Fibroblast of upper back skin (primary cell): ENCODE measurements around the gene GRAMD1A.
"Not testable (repeated sequence)": the region's sequence is repeated elsewhere in the genome, so short reads cannot be mapped to it uniquely, and the experiment has no call there.

Experiments
- DNase-seq: peaks from one replicate; pipeline ENCODE4 v3.0.0-alpha.2; 2013

GRAMD1A gene

DNA sequence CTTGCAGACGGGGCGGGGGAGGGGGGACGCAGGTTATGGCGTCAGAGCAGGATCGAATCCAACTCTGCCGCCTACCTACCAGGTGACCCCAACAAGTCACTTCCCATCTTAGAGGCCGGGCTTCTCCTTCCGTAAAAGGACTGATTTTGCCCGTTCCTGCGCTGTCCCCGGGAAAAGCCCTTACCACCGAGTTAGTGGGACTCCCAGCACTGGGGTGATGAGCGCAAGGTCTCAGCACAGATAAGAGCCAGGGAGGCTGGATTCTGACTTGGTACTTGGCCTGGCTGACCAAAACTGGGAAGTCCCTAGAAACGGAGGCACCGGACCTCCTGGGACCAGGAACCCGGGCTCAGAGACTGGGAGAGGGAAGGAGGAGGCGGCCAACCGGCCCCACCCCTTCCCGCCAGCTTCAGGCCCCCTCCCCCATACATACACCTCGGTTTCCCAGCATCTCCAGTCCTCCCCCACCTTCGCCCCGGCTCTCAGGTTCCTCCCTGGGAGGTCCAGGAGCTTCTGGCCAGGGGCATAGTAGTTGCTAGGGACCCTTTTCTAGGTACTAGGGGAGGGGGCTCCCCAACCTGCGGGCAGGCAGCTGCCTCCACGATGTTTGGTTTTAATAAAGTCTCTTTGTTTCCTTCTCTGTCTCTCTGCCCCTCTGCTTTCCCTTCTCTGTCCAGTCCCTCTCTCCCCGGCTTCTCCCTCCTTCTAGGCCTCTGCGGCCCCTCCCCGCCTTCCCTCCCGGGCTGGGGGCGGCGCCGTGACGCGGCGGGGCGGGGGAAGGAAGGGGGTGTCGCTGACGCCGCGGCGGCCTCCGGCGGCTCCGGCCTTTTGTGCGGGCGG, at the start of gene GRAMD1A:
TSS of gene GRAMD1A (plus strand) at position 826 of the 840 bp plus-strand sequence. CDS start 156 bp downstream, outside the sequence.
- DNase-seq, result peak; percentile 87

DNA sequence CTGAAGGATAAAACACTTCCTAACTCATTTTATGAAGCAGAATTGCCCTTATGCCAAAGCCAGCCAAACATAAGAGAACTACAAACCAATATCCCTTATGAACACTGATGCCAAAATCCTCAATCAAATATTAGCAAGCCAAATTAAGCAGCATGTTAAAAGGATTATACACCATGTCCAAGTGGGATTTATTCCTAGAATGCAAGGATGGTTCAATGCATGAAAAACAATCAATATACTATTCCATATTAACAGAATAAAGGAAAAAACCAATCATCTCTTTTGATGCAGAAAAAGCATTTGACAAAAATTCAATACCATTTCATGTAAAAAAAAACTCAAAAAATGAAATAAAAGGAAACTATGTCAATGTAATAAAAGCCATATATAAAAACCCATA, 47.0 kb upstream of the GRAMD1A start:
- no peak for DNase-seq

DNA sequence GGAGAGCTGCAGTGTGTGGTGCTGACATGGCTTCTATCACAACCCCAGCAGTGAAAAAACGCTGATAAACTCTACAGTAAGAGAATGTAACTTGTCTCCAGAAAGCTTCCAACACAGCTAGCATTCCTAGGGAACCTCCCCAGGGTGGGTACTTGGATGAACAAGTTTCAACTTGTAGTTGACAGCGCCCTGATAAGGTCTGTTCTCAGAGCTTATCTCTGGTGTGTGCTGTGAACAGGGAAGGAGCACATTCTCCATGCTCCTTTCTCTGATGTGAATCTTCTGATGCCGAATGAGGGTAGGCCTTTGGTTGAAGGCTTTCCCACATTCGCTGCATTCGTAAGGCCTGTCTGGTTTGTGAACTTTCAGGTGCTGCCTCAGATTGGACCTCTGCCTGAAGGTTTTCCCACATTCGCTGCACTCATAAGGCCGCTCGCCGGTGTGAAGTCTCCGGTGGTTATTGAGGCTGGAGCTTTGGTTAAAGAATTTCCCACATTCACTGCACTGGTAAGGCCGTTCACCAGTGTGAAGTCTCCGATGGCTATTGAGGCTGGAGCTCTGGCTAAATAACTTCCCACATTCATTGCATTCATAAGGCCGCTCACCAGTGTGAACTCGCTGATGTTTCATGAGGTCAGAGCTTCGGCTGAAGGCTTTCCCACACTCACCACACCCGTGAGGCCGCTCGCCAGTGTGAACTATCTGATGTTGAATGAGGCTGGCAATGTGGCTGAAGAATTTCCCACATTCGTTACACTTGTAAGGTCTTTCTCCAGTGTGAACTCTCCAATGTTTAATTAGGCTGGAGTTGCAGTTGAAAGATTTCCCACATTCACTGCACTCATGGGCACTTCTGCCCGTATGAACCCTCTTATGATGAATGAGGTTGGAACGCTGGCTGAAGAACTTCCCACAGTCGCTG, 42.0 kb upstream of the GRAMD1A start:
- no peak for DNase-seq

DNA sequence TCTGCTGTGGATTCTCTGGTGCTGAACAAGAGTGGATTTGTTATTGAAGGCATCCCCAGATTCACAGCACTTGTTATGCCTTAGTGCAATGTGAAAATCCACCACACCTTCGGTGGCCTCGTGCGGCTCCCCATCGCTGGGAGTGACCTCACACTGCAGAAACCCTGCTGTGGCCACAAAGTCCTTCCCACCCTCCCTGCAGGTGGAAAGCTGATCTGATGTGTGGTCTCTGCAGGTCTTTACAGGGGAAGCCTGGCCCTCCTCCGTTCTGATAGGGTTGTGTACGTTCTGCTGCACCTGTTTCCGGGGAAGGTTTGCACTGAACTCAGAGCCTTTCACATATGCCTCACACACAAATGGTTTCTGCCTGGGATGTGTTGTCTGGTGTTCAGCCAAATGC, 41.1 kb upstream of the GRAMD1A start:
- no peak for DNase-seq

DNA sequence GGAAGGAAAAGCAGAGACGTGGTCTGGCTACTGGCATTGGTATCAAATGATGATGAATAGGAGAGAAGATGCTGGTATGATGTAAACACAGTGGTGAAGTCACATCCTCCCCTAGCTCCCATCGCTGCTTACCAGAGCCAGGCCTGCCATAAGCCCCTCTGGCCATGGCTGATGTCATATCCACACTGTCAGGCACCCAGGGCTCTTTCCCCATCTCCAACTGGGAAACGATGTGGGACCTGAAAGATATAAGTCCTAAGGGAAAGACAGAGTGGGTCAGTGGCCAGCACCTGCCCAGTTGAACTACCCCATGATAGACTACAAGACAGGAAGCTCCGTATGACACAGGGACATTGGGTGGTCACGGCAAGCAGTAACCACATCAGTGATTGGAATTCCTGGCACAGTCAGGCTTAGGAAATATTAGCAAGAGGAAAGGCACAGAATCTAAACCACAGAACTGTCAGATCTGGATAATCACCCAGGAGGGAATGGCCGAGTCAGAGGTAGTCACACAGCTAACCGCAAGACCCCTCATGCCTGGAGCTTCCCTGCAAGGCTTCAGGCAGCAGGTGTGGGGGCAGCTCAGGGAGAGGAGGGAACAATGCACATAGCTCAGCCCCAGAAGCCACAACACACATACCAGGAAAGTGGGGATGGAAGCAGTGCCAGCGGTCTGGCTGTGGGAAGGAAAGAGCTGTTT, 39.9 kb upstream of the GRAMD1A start:
- DNase-seq, result peak; percentile 85

DNA sequence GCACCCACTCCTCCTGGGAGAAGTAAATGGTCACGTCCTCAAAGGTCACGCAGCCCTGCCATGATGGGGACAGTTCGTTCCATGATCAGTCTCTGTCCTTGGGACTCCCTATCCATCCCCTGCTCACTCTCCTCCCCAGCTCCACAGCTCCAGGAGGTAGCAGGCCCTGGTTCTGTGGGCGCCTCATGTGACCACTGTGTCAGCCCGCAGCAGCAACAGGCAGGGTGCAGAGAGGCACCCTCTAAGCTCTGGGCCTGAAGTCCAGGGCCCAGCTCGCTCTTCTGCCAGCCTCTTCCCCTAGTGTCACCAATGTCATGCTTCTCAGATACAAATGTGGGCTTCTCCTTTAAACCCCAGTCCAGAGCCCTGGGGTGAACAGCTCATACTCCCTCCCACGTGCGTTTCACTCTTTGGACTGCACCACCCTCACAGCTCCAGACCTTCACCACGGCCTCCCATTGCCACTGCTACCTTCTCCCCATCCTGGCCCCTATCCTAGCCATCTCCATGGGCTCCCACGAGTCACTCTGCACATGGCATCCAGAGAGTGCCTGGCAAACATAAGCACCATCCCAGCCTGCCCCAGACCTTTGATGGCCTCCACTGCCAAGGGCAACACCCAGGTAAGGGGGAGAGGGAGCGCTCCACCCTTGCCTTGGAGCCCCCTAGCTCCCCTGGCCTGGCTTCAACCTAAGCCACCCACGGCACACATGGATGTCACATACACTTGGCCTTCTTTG, 39.0 kb upstream of the GRAMD1A start:
- no peak for DNase-seq

DNA sequence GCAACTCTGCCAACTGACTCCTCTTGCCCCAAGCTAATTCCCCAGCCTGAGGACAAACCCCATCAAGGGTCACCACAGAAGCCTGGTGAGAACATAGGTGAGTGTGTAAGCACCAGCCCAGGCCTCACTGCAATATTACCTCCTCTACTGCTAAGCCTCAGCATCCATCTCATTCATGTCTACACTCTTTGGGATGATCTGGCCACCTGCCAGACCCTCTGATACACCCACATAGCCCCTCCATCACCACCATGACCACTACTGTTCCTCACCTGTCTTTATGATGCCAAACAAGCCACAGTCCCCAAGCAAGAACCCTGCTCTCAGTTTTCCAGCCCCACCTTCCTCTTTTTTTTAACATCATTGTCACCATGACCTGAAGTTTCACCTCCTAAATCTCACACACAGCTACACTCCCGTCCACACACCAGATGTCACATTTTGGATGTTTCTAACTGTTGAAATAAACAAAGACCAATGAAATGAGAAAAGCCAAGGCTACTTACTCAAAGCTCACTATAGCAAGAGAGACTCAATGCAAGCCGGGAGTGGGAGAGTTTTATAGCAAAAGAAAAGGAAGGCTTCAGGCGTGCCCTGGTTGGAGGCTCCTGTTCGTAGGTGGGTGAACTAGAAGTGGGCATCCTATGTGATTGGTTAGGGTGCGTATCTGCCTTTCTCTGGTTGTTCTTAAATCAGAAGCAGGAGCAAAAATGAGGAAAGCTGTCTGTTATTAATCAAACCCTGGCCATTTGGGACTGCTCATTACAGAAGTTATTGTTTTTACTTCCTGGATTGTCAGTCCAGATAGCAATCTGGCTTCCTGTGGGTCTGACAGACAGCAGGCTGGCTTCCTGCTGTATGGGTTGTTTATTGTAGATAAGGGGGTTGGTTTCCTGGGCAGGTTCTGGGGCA, 38.1 kb upstream of the GRAMD1A start:
- peak; percentile 18 for DNase-seq

DNA sequence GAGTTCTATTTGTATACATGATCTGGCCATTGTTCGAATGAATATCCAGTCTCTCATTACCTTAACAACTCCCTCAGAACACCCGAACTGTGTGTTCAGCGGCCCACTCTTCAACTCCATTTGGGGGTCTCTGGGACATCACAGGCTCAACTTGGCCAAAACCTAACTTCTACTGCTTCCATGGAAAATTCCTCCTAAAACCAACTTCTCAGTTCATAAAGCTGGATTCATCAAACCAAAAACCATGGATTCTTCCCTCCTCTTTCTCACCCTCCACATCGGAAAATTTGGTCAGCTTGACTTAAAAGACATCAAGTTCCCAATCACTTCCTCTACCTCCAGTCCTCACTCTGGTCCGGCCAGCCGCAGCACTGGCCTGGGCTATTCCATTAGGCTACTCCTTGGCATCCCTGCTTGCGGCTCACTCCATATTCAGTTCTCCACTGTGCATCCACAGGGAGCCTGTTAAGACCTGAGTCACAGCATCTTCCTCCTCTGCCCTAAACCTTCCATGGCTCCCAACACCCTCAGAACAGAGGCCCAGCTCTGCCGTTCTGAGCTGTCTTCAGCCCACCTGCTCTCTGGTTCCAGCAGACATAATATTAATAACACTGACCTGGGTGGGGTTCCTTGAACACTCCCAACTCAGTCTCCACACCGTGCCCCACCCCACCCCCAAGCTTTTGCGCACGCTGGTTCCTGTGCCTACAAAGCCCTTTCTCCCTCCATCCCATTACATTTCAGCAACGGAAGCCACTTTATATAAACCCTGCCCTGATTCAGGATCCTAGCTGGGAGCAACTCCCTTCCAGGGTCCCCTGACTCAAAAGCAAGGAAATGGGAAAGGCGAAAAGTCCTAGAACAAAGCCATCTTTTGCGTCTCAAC, 37.2 kb upstream of the GRAMD1A start:
- no peak for DNase-seq

DNA sequence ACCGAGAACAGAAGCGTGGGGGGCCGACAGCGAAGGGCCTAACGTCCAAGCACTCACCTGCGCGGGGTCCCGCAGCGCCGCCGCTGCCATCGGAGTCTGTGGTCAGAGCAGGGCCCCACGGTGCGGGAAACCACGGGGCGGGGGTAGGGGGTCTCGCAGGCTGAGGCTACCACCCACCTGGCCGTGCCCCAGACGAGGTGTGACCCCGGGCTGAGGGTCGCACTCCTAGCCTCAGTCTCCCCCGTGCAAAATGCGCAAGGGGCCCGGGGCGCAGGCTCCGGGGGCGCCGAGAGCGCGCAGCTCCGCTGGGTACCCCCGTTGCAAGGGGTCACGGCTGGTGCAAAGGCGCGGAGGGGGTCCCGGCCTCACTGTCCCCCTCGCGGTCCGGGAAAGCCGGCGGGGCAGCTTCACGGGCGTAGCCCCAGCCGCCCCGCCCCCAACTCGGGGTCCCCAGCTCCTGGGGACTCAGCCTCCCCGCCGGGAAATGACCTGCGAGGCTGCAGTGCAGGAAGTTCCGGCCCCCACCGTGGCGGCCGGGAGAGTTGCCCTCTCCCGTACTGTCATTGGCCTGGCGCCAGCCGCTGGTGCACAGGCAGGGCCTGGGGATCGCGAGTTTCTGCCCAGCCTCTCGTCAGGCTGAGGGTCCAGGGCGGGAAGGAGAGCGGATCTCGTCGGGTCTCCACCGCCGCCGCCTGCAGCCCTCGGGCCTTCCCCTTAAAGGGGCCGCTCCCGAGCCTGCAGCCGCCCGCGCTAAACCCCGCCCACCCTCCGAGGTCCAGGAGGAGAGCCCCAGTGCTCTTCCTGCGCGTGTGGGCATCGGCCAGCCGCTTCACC, 36.3 kb upstream of the GRAMD1A start, which contains the start of gene ZNF792:
TSS of gene ZNF792 (minus strand) at position 657 of the 834 bp plus-strand sequence. CDS start at position 90, 567 bp downstream.
- DNase-seq, result peak; percentile 41

DNA sequence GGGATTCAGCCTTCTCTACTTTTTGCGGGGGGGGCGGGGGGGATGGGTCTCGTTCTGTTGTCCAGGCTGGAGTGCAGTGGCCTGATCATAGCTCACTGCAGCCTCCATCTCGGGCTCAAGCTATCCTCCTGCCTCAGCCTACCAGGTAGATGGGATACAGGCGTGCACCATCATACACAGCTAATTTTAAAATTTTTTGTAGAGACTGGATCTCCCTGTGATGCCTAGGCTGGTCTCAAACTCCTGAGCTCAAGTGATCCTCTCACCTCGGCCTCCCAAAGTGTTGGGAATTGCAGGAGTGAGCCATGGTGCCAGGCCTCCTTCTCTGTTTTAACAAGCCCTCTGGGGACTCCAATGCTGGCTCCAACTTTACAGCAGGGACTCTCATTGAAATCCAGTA, 35.5 kb upstream of the GRAMD1A start:
- DNase-seq, result no peak

DNA sequence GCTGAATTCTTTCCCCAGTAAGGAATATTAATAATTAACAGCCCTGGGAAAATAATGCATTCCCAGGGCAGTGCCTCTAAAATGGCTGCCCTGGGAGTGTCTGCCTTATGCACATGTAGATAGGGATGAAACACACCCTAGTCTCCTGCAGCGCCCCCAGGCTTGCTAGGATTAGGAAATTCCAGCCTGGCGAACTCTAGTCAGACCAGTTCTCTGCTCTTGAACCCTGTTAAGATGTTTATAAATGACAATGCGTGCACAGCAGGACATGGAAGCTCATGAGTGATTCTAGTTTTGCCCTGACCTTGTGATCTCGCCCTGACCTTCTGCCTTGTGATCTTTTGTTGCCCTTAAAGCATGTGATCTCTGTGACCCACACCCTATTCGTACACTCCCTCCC, 34.6 kb upstream of the GRAMD1A start:
- not testable (repeated sequence) for DNase-seq

DNA sequence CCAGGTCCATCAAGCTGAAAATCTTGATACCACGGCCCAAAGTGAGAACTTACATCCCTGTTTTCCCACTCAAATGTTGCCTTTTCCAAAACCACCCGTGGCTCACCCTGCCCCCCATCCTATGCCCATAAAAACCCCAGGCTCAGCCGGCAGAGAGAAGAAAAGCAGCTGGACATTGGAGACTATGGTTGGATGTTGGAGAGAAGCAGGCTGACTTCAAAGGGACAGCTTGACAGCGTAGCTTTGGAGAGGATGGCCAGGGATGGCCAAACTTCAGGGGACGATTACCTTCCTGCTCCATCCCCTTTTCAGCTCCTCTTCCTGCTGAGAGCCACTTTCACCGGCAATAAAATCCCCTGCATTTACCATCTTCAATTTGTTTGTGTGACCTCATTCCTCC, 32.6 kb upstream of the GRAMD1A start:
- no peak for DNase-seq

DNA sequence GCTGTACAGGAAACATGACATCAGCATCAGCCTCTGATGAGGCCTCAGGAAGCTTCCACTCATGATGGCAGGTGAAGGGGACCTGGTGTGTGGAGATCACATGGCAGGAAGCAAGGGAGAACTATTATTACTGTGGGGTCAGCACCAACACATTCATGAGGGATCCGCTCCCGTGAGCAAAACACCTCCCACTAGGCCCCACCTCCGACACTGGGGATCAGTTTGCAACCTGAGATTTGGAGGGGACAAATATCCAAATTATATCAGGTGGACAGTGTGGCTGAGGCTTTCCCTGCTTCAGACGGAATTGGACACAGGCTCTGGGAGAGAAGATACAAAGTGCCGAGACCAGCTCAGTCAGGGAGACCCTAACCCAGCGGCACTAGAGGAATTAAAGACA, 30.4 kb upstream of the GRAMD1A start:
- no peak for DNase-seq

DNA sequence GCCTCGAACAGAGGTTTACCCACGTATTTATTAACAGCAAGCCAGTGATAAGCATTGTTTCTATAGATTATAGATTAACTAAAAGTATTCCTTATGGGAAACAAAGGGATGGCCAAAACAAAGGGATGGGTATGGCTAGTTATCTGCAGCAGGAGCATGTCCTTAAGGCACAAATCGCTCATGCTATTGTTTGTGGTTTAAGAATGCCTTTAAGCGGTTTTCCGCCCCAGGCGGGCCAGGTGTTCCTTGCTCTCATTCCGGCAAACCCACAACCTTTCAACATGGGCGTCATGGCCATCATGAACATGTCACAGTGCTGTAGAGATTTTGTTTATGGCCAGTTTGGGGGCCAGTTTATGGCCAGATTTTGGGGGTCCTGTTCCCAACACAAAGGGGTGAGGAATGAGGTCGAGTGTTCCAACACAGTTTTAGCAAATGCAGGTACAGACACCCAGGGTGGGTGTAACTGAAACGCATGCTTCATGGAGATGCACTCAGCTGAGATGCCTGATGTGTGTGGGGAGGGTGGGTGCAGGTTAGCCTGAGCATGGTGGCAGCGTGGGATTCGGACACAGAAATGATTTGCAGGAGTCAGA, 29.8 kb upstream of the GRAMD1A start:
- DNase-seq, result not testable (repeated sequence)

DNA sequence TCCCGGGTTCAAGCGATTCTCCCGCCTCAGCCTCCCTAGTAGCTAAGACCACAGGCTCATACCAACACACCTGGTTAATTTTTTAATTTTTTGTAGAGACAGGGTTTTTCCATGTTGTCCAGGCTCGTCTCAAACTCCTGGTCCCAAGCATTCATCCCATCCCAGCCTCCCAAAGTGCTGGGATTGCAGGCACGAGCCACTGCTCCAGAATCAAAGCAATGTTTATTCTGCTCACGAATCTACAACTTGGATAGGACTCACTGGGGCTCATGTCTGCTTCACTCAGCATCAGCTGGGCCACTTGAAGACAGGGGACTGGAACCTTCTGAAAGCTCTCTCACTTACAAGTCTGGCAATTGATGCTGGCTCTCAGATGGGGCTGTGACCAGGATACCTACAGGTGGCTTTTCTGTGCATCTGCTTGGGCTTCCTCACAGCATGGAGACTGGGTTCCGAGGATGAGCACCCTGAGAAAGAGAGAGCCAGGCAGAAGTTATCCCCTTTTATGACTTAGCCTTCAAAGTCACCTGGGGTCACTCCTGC, 27.9 kb upstream of the GRAMD1A start:
- DNase-seq, result no peak

DNA sequence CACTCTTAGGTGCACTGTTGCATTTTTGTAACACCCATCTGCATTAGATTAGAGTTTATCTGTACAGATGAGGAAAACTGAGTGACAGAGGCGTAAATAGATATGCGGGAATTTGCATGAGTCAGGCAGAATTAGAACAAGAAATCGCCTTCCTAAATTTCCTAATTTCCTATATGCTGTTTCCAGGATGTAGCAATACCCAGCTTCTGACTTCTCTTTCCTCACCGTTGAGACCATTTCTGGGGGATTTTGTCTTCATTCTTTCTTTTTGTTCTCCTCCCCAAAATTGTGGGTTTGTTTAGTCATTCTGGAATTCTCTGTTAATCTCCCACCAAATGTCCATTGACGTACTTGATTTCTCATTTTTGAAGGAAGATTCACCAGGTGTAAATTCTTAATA, 25.5 kb upstream of the GRAMD1A start:
- peak; percentile 6 for DNase-seq

DNA sequence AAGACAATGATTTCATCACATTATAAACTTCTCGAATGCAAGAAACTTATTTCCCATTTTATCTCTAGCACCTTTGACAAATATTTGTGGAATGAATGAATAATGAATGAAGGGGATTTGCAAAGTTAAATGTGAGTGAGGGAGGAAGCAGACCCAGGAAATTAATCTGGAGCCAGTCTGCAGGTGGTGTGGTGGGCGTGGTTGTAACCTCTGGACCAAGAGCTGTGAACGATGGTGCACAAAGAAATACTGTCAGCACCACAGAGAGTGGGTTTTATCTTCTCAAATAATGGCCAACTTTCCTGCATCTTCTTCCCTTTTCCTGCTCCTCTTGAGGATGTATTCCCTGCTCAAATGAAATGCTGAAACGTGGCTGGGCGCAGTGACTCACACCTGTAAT, 25.1 kb upstream of the GRAMD1A start:
- no peak for DNase-seq

DNA sequence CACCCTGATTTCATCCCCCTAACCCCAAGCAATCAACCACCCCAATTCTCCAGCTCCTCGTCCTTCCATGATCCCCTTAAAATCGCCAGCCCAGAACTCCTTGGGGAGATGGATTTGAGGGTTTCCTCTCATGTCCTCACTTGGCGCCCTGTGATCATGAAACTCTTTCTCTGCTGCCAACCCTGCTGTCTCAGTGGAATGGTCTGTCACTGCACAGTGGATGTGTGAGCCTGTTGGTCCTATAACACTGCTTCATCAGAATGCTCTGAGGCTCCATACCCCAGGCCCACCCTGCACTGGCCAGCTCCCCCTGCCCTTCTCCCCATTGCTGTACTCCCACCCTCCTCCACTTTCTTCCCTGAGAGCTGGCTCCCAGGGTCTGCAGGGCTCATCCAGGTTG, 23.5 kb upstream of the GRAMD1A start:
- DNase-seq, result no peak
